ENCODE measurements around the gene EMC9. TPM values are rescaled to one million over a fixed set of nuclear protein-coding genes. Genes with fewer than 3 reads are reported as not detected.

Gene EMC9
- total and polyA plus RNA-seq, 9 donors: 5.1 to 30.7 (median 17.3) TPM

GRCh38 chr14:24093901-24094840, 47.2 kb downstream of the EMC9 start, which contains the start of gene PCK2:
Gene PCK2 (plus strand): TSS chr14:24094311. CDS start chr14:24094406, 95 bp downstream.
- peak within 1 kb of the TSS; percentile 40 to 46 for H3K27ac ChIP-seq
- WGBS, 3 donors: 1% methylated on average over 62 to 68 of the region's 68 CpGs
- peak; percentile 75 to 88 (median 81) for DNase-seq
- TF ChIP-seq EP300 (IDR thresholded peaks at IDR 0.05): no peak
- TF ChIP-seq POLR2A (IDR thresholded peaks at IDR 0.05): peak; percentile 48
- TF ChIP-seq, protein P1, sequence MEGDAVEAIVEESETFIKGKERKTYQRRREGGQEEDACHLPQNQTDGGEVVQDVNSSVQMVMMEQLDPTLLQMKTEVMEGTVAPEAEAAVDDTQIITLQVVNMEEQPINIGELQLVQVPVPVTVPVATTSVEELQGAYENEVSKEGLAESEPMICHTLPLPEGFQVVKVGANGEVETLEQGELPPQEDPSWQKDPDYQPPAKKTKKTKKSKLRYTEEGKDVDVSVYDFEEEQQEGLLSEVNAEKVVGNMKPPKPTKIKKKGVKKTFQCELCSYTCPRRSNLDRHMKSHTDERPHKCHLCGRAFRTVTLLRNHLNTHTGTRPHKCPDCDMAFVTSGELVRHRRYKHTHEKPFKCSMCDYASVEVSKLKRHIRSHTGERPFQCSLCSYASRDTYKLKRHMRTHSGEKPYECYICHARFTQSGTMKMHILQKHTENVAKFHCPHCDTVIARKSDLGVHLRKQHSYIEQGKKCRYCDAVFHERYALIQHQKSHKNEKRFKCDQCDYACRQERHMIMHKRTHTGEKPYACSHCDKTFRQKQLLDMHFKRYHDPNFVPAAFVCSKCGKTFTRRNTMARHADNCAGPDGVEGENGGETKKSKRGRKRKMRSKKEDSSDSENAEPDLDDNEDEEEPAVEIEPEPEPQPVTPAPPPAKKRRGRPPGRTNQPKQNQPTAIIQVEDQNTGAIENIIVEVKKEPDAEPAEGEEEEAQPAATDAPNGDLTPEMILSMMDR (IDR thresholded peaks at IDR 0.05): peak in 1 of 3 donors; percentile 52
- H3K4me1 ChIP-seq (ENCODE audit: insufficient read depth): peaks cover 3% of the 10 kb centered on the region
- H3K36me3 ChIP-seq: no peaks in the 10 kb centered on the region
- H3K27me3 ChIP-seq: no peaks in the 10 kb centered on the region
- no peaks in the 10 kb centered on the region for H3K9me3 ChIP-seq
- intact Hi-C loops (cut with DNase I): loop anchor here in 1 of 4 donors (10.0 kb wide), 1 partner anchor 109 kb away; the partner anchor contains the start of gene DHRS4L2
- peak within 1 kb of the TSS; percentile 63 for H3K4me3 ChIP-seq

GRCh38 chr14:24093207-24093900, 48.0 kb downstream of the EMC9 start:
- WGBS, 3 donors: 81 to 85% (median 84%) methylated on average over 19 of the region's 19 CpGs
- intact Hi-C loops (cut with DNase I): loop anchor here in 1 of 4 donors (10.0 kb wide), 1 partner anchor 109 kb away; the partner anchor contains the start of gene DHRS4L2
- H3K4me3 ChIP-seq: peak overlapping the region; percentile 63

DNA sequence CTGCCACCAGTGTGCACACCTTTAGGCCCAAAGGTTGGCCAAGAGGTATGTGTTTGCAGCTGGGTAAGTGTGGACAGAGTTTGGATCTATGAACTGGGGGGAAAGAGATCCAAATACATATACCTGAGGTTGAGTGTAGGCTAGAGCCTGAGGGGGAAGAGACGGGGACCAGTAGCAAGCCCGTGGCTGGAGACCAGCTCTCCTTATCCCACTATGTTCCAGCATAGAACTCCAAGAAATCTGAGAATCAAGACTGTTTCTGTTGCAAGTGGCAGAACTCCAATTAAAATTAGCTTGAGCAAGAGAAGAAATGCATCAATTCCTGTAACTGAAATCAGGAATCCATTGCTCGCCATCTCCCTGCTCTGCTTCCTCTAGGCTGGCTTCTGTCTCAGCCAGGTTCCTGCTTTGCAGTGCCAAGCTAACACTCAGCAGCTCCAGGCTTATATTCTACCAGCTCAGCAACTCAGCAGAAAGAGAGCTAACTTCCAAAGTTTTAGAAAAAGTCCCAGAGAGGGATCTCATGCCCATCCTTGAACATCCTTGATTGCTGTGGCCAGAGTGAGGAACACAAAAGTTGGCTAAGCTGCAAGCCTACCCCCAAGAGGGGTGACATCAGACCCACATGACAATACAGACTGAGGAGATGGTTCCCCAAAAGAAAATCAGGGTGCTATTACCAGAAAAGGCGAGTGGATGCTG, 48.7 kb downstream of the EMC9 start:
- Histone ChIP-seq H3K4me3 (no peak overlapping the region), H3K9me3 (no peaks in the 10 kb centered on the region), H3K4me1 (ENCODE audit: insufficient read depth) (peaks cover 3% of the 10 kb centered on the region), H3K27ac (no peak overlapping the region), H3K36me3 (no peaks in the 10 kb centered on the region), H3K27me3 (no peaks in the 10 kb centered on the region)
- intact Hi-C loops (cut with DNase I): loop anchor here in 1 of 4 donors (10.0 kb wide), 1 partner anchor 108 kb away; the partner anchor contains the start of gene DHRS4L2
- WGBS, 3 donors: 88 to 92% (median 89%) methylated on average over 4 of the region's 4 CpGs
- TF ChIP-seq EP300 (IDR thresholded peaks at IDR 0.05): no peak
- TF ChIP-seq, protein P1 (IDR thresholded peaks at IDR 0.05): no peak
- no peak for TF ChIP-seq POLR2A (IDR thresholded peaks at IDR 0.05)
- peak in 1 of 5 donors; percentile 1 for DNase-seq

More at GRCh38 chr14:24093207-24093900, 48.0 kb downstream of the EMC9 start:
- H3K36me3 ChIP-seq: no peaks in the 10 kb centered on the region
- H3K27ac ChIP-seq: peak overlapping the region; percentile 40 to 46
- peaks cover 3% of the 10 kb centered on the region for H3K4me1 ChIP-seq (ENCODE audit: insufficient read depth)
- DNase-seq: peak in 1 of 5 donors; percentile 34
- H3K27me3 ChIP-seq: no peaks in the 10 kb centered on the region
- TF ChIP-seq, protein P1 (IDR thresholded peaks at IDR 0.05): no peak
- TF ChIP-seq EP300 (IDR thresholded peaks at IDR 0.05) (no peak), POLR2A (IDR thresholded peaks at IDR 0.05) (no peak)
- no peaks in the 10 kb centered on the region for H3K9me3 ChIP-seq

DNA sequence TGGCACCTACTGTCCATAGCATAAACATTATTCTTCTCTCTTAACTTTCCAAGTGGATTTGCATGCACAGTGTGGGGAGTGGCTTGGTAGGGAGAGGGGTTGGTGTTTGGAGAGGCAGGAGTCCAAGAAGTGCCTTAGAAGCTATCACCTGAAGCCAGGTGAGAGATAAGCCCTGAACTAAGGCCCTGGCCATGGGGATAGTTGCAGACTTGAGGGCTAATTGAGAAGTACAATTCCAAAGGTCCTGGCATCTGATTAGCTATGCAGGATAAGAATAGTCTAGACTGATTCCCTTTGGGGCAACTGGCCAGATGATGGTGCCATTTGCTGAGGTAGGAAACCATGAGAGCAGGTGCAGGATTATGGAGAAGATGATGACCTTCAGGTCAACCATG, 49.3 kb downstream of the EMC9 start:
- intact Hi-C loops (cut with DNase I): loop anchor here in 1 of 4 donors (10.0 kb wide), 1 partner anchor 107 kb away; the partner anchor contains the start of gene DHRS4L2
- no peak overlapping the region for H3K4me3 ChIP-seq
- H3K27ac ChIP-seq: no peak overlapping the region
- no peaks in the 10 kb centered on the region for H3K27me3 ChIP-seq
- no peak for TF ChIP-seq POLR2A (IDR thresholded peaks at IDR 0.05)
- TF ChIP-seq EP300 (IDR thresholded peaks at IDR 0.05): no peak
- TF ChIP-seq, protein P1 (IDR thresholded peaks at IDR 0.05): no peak
- H3K36me3 ChIP-seq: no peaks in the 10 kb centered on the region
- peaks cover 3% of the 10 kb centered on the region for H3K4me1 ChIP-seq (ENCODE audit: insufficient read depth)
- DNase-seq: peak in 1 of 5 donors; percentile 1
- H3K9me3 ChIP-seq: no peaks in the 10 kb centered on the region
